HG02759 (cell line): ENCODE measurements around the gene KIAA0930.

Experiments used
- ATAC-seq: cut with Tn5 transposase; IDR thresholded peaks from one replicate; pipeline ENCODE4 v1.9.1; 2021; ENCODE audit warnings: mild to moderate bottlenecking, moderate library complexity; ENCODE audit not compliant: unreplicated experiment

The KIAA0930 gene

DNA sequence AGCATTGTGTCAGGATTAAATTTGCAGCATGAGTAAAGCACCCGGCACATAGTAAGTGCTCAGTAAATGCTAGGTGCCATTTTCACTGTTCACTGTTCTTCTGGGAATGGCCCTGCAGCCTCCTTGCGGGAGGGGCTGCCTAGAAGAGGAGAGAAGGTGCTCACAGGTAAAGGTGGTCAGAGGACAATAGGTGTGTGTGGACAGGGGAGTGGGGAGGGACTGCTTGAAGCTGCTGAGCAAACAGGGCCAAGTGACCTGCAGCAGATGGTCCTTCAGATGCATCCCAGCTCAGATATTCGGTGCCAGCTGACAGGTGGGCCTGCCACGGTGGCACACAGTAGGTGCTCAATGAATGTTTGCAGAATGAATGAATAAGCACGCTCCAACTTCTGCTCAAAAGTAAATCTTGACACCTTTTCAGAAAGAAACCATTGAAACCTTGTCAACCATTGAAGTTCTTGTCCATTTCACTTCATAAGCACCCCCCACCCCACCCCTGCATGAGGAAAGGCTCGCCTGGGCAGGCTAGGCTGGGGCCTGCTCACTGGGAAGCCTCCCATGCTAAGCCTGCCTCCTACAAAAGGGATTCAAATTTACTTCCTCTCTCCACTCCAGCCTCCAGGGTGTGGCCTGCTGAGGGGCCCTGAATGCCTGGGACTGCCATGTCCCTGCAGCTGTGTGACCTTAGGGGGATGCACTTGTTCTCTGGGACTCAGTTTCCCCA lies 1.6 kb downstream of the KIAA0930 start:
- no peak for ATAC-seq

- ATAC-seq: no peak
Measured at GRCh38 chr22:45238076-45238956, 2.4 kb downstream of the KIAA0930 start.

GRCh38 chr22:45237065-45237990 lies 3.4 kb downstream of the KIAA0930 start:
- no peak for ATAC-seq

- ATAC-seq: peak; percentile 16
Measured at GRCh38 chr22:45235851-45236342, 4.8 kb downstream of the KIAA0930 start.

DNA sequence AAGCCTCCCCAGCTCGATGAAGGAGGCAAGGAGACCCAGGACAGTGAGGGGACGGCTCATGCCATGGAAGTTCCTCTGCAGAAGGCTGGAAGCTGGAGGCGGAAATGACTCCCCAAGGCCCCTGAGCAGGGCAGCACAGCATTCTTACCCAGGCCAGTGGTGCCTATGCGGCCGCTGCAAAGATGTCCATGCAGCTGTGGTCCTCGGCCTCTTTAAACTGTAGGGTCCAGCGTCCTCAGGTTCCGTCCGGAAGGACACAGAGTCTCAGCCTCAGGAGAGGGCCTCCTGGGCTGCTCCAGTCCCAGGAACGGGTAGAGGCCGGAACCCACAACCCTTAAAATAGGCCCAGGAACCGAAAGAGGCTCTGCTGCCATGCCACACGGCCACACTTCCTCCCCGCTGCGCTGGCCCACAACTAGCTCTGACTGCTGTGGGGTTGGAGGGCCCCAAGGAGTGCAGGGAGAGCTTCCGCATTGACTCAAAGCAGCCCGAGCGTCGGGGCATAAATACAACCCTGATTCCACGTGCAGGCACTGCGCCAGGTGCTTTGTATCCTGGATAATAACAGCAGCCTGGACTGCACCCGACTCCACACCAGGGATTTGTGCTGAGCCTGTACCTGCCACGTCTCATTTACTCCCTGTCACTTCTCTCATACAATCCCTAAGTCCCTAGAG lies 5.5 kb downstream of the KIAA0930 start:
- ATAC-seq: peak; percentile 80

DNA sequence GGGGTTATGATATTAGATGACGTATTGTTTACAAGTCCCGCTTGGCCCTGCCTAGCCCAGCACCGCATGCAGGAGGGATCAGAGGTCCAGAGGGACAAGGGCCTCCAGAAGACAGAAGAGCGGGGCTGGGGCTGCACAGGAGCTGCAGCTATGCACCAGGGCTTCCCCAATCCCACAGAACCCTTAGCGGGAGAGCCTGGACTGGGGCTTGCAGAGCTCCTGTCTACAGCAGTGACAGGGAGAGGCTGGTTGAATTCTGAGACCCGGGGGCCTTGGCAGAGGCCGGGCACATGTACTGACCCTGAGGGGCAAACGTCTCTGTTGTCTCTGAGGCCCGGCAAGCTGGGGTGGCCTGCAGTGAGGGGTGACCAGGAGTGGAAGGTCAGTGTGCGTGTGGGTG lies 6.9 kb downstream of the KIAA0930 start:
- ATAC-seq: no peak

GRCh38 chr22:45233386-45233785 lies 7.3 kb downstream of the KIAA0930 start:
- no peak for ATAC-seq

DNA sequence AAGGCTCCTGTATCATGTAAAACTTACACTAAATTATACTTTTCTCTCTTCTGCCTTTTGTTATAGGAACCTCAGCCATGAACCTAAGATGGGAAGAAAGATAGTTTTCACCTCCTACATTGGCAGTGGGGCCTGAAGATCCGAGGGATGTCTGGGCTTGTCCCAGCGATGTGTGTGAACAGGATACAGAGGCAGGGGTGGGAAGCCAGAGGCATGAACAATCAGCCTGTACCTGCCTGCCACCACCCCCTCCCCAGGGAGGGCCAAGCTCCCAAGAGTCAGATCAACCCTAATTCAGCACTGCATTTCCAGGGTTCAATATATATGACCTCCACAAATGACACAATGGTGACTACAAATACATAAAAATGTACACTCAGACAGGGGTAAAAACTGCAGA lies 9.4 kb downstream of the KIAA0930 start:
- ATAC-seq: no peak

- ATAC-seq: no peak
Measured at GRCh38 chr22:45230026-45230721, 10.5 kb downstream of the KIAA0930 start.

DNA sequence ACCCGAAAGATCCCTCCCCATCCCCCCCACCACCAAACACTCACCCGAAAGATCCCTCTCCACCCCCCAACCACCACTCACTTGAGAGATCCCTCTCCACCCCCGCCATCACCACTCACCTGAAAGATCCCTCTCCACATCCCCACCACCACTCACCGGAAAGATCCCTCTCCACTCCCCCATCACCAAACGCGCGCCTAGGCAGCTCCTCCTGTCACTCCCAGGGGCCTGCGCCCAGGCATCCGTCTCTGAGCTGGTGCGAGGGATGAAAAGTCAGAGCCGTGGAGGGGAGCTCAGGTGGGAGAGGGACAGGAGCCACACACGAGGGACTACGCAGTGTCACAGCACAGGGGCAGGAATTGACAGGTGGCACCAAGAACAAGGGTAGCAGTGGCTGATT lies 11.5 kb downstream of the KIAA0930 start:
- no peak for ATAC-seq

- ATAC-seq: no peak
Measured at GRCh38 chr22:45228401-45228754, 12.3 kb downstream of the KIAA0930 start.

DNA sequence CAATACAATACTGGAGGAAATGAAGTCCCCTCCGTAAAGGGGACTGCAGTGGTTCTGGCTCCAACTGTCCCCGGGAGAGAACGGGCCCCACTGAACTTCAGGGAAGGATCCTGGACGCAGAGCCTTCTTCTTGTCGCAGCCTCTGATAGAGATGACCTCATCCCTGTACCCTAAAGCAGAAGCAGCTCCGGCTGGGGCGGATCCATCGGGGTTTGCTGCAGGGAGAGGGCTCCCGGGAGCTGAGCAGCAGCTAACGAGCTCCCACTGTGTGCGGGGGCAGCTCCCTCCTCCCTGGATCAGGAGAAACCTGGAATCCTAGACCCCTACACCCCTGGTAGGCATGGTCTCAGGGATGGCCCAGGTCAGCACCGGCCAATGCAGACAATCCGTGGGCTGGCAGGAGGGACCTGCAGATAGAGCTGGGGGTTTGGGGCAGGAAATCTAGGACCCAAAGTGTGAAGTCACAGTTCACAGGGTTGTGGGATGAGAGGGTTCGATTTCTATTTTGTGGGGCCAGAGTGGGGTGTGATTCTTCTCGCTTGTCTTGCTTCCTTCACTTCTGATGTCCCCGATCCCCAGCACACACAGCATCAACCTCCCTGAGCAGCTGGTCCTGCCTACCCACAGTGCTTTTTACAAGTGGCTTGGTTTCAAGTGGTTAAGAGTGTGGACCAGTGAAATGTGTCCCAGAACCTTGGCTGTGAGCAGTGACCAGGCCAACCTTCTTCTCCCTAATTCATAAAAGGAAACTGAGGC lies 12.9 kb downstream of the KIAA0930 start:
- no peak for ATAC-seq

DNA sequence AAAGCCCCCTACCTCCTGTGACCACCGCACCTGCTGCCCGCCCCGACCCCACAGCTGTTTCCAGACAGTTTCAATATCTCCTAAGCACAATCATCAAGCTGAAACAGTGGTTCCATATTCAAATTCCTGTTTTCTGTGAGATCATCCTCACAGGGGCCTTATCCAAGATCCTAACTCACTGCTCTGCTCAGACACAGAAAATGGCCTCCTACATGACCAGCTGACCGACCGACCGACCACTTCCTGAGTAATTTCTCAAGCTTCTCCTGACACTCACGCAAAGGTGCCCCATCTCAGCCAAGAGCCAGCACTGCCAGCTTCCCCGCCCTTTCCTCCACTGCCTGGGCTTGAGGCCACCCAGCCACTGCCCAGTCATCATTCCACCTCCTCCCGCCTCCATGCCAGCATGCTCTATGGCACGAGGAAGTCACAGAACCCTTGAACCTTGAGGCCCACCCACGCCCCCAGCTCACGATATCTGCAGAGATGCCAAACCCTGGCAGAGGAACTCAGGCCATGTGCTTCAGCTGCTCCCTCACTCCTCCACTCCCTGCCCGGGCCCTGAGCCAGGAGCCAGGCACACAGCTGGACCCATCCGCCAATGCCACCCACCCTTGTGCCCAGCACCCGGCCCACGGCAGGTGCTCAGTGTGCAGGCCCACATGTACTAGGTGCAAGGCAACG lies 14.0 kb downstream of the KIAA0930 start:
- ATAC-seq: no peak

- ATAC-seq: no peak
Measured at GRCh38 chr22:45225732-45226502, 14.8 kb downstream of the KIAA0930 start.

DNA sequence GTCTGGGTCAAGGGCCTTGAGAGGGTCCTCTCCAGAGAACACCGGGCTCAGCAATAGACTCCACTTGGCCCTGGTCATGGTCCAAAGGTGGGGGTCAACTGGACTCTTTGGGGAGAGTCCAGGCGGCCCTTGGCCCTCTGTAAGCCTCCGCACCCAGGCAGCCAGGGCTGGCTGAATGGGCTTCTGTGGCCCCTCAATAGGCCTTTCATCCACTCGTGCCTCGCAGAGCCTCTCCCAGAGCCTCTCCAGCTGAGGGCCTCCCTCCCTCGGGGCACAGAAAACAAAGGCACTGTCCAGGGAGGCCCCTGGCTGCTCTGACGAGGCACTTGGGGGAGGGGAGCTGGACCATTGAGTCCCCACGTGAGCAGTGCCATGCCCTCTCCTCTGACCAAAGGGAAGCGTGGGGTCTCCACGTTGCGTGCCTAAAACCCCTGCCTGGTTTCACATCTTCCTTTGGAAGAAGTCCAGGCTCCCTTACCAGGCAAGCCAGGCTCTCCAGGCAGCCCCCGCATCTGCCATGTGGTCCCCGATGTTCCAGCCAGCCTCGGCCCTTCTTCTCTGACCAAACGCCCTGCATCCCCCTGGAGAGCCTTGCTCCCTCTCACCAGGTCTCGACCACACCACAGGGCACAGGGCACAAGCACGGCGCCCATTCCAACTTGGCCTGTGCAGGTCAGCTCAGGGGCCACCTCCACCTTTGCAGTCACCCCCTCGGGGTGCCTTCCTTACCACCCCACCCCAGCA lies 15.5 kb downstream of the KIAA0930 start:
- no peak for ATAC-seq

GRCh38 chr22:45224331-45224730 lies 16.4 kb downstream of the KIAA0930 start:
- ATAC-seq: no peak
